ENCODE measurements around the gene COL7A1.

GRCh38 chr3:48637305-48637704 lies 42.2 kb upstream of the COL7A1 start:
- TF ChIP-seq CTCF (IDR thresholded peaks at IDR 0.05 in 8 of 11, conservative IDR thresholded peaks at IDR 0.05 in 3 of 11) (no peak), POLR2AphosphoS5 (IDR thresholded peaks at IDR 0.05) (no peak), POLR2A (IDR thresholded peaks at IDR 0.05) (no peak)
